MCF 10A (cell line): ENCODE results near the gene HMGCS1. TPM values are rescaled to one million over a fixed set of nuclear protein-coding genes. Genes with fewer than 3 reads are reported as not detected.

Experiments used
- BruUV-seq: library from RNA; stranded (reverse); fragments of 400-500 nt; replicated peaks from 2 replicates; lab custom pipeline; 2021; lab: Mats Ljungman, UMichigan
- CTCF ChIA-PET: fragments of 300-600 bp; sonication (Branson Sonifier 250); formaldehyde crosslinking; extraction: SDS; loops from one replicate; lab custom pipeline; 2021; ENCODE audit warnings: antibody characterized with exemption, inconsistent platforms; lab: Yijun Ruan, JAX
- POLR2A ChIA-PET: fragments of 300-600, 350-650 bp; sonication (Branson Sonifier 250); formaldehyde crosslinking; extraction: SDS; loops from one replicate; lab custom pipeline; 2020; ENCODE audit warnings: antibody characterized with exemption, inconsistent platforms; lab: Yijun Ruan, JAX
- DNase-seq: peaks from one replicate; pipeline ENCODE4 v3.0.0-alpha.2; 2018; ENCODE audit not compliant: unreplicated experiment
- H3K27ac Mint-ChIP-seq: one replicate; pipeline ENCODE4 v1.8.0; 2022; ENCODE audit warnings: mild to moderate bottlenecking, low read depth, mixed read lengths; ENCODE audit not compliant: unreplicated experiment
- H3K27me3 Mint-ChIP-seq: one replicate; pipeline ENCODE4 v1.8.0; 2022; ENCODE audit warnings: mixed read lengths; ENCODE audit not compliant: insufficient read depth, unreplicated experiment
- H3K36me3 Mint-ChIP-seq: one replicate; pipeline ENCODE4 v1.8.0; 2022; ENCODE audit warnings: mild to moderate bottlenecking, moderate library complexity, mixed read lengths; ENCODE audit not compliant: insufficient read depth, unreplicated experiment
- H3K4me1 Mint-ChIP-seq: one replicate; pipeline ENCODE4 v1.8.0; 2022; ENCODE audit warnings: mixed read lengths; ENCODE audit not compliant: insufficient read depth, unreplicated experiment
- H3K4me3 Mint-ChIP-seq: one replicate; pipeline ENCODE4 v1.8.0; 2022; ENCODE audit warnings: mild to moderate bottlenecking, moderate library complexity, mixed read lengths; ENCODE audit not compliant: unreplicated experiment
- H3K9me3 Mint-ChIP-seq: one replicate; pipeline ENCODE4 v1.8.0; 2022; ENCODE audit warnings: mixed read lengths; ENCODE audit not compliant: unreplicated experiment
- CTCF ChIP-seq: fragments of 200-600 bp; IDR thresholded peaks from one replicate; pipeline ENCODE4 v1.8.0; 2022; ENCODE audit warnings: antibody characterized with exemption, mild to moderate bottlenecking; ENCODE audit not compliant: unreplicated experiment
- intact Hi-C: fragments of 100-400 bp; cut with micrococcal nuclease; formaldehyde crosslinking; loops from 2 replicates; pipeline ENCODE4 v1.14.1; 2022
- total RNA-seq: library from RNA; stranded (reverse); gene quantifications from 2 replicates; pipeline ENCODE4 v1.2.3, GENCODE V29; 2022

HMGCS1 gene
- total RNA-seq, 1 experiment from 2014 or later = 36.2 TPM

GRCh38 chr5:43314724-43315123, 1.5 kb upstream of the HMGCS1 start:
- intact Hi-C loops = no loop called here
- peaks cover 38% of the 10 kb centered on the region for H3K4me1 Mint-ChIP-seq
- CTCF ChIA-PET = interaction anchor here (7.1 kb wide), 1 partner anchor 74 kb away, joined by 83 read pairs; no protein-coding TSS in a partner anchor
- H3K4me3 Mint-ChIP-seq = no peak overlapping the region
- no peak for DNase-seq
- peak overlapping the region; percentile 96 for H3K27ac Mint-ChIP-seq
- POLR2A ChIA-PET = interaction anchor here (1.0 to 4.0 kb wide), 7 partner anchors 21 to 194 kb away, joined by 3 to 52 read pairs (median 20); partner anchors contain the start of genes TMEM267 and ZNF131
- no peak for TF ChIP-seq CTCF
- H3K36me3 Mint-ChIP-seq = peaks cover 11% of the 10 kb centered on the region
- no peaks in the 10 kb centered on the region for H3K9me3 Mint-ChIP-seq
- H3K27me3 Mint-ChIP-seq = no peaks in the 10 kb centered on the region
- no TSS peak for BruUV-seq

GRCh38 chr5:43313854-43314457, 744 bp upstream of the HMGCS1 start:
- Mint-ChIP-seq H3K36me3 (peaks cover 19% of the 10 kb centered on the region), H3K27me3 (no peaks in the 10 kb centered on the region), H3K27ac (peak overlapping the region; percentile 96), H3K4me1 (peaks cover 46% of the 10 kb centered on the region), H3K9me3 (no peaks in the 10 kb centered on the region), H3K4me3 (peak overlapping the region; percentile 100)
- ChIA-PET CTCF (interaction anchor here (0.6 to 7.1 kb wide), 3 partner anchors 75 to 268 kb away, joined by 3 to 83 read pairs (median 12); partner anchors contain the start of gene TMEM267), POLR2A (interaction anchor here (0.6 to 4.0 kb wide), 29 partner anchors 15 to 330 kb away, joined by 3 to 52 read pairs (median 4); partner anchors contain the start of genes C5orf34, NIM1K, TMEM267 and ZNF131)
- BruUV-seq = TSS peak; percentile 86
- TF ChIP-seq CTCF = no peak
- DNase-seq = peak; percentile 28
- intact Hi-C loops = loop anchor here (2.0 kb wide), 1 partner anchor 169 kb away; the partner anchor contains the start of gene TMEM267

GRCh38 chr5:43312699-43313034, 545 bp downstream of the HMGCS1 start:
- ChIA-PET CTCF (interaction anchor here (0.6 to 7.1 kb wide), 11 partner anchors 9 to 798 kb away, joined by 3 to 83 read pairs (median 4); partner anchors contain the start of gene TMEM267), POLR2A (interaction anchor here (0.7 to 4.0 kb wide), 35 partner anchors 9 to 1079 kb away, joined by 3 to 52 read pairs (median 4); partner anchors contain the start of genes C5orf34, NIM1K, TMEM267 and ZNF131)
- Mint-ChIP-seq H3K4me3 (peak overlapping the region; percentile 100), H3K36me3 (peaks cover 25% of the 10 kb centered on the region), H3K9me3 (no peaks in the 10 kb centered on the region), H3K27ac (peak overlapping the region; percentile 96), H3K4me1 (peaks cover 59% of the 10 kb centered on the region), H3K27me3 (no peaks in the 10 kb centered on the region)
- no TSS peak for BruUV-seq
- intact Hi-C loops = loop anchor here (2.0 kb wide), 1 partner anchor 170 kb away; the partner anchor contains the start of gene TMEM267
- TF ChIP-seq CTCF = no peak
- peak; percentile 30 for DNase-seq

GRCh38 chr5:43312076-43312661, 1.0 kb downstream of the HMGCS1 start:
- peaks cover 61% of the 10 kb centered on the region for H3K4me1 Mint-ChIP-seq
- CTCF ChIA-PET = interaction anchor here (0.5 to 7.1 kb wide), 11 partner anchors 9 to 798 kb away, joined by 3 to 83 read pairs (median 4); partner anchors contain the start of gene TMEM267
- POLR2A ChIA-PET = interaction anchor here (0.7 to 4.0 kb wide), 21 partner anchors 9 to 246 kb away, joined by 3 to 52 read pairs (median 6); partner anchors contain the start of genes C5orf34, NIM1K, TMEM267 and ZNF131
- no TSS peak for BruUV-seq
- peak overlapping the region; percentile 100 for H3K4me3 Mint-ChIP-seq
- TF ChIP-seq CTCF = no peak
- intact Hi-C loops = loop anchor here (2.0 kb wide), 1 partner anchor 171 kb away; the partner anchor contains the start of gene TMEM267
- DNase-seq = no peak
- peak overlapping the region; percentile 96 for H3K27ac Mint-ChIP-seq
- H3K36me3 Mint-ChIP-seq = peaks cover 30% of the 10 kb centered on the region
- no peaks in the 10 kb centered on the region for H3K9me3 Mint-ChIP-seq
- no peaks in the 10 kb centered on the region for H3K27me3 Mint-ChIP-seq
